Mesenchymal stem cell (in vitro differentiated cells and primary cell): ENCODE data around the gene IRAK1.
A peak's percentile ranks its signal among the peaks of the same experiment; 100 is the strongest.

ENCODE experiments used
- DNase-seq: peaks from one replicate; pipeline ENCODE4 v3.0.0-alpha.2; 2013
- H2AFZ ChIP-seq: one replicate; pipeline ENCODE4 v1.6.1; 2013; ENCODE audit warnings: low read depth, mild to moderate bottlenecking, control low read depth, inconsistent platforms, low read length, moderate library complexity
- H2AK5ac ChIP-seq: 2 replicates; pipeline ENCODE4 v1.6.1; 2013; ENCODE audit warnings: low read length, moderate library complexity, mild to moderate bottlenecking, inconsistent platforms; ENCODE audit not compliant: severe bottlenecking
- H2BK120ac ChIP-seq: one replicate; pipeline ENCODE4 v1.6.1; 2013; ENCODE audit warnings: low read depth, mild to moderate bottlenecking, inconsistent platforms, low read length, moderate library complexity
- H2BK12ac ChIP-seq, 2 experiments: one replicate each; pipeline ENCODE4 v1.6.1; 2013; ENCODE audit warnings: inconsistent platforms in 2 of 2, low read length in 2 of 2, mild to moderate bottlenecking in 2 of 2, moderate library complexity in 2 of 2, control low read depth in 1 of 2
- H2BK15ac ChIP-seq: one replicate; pipeline ENCODE4 v1.6.1; 2013; ENCODE audit warnings: mild to moderate bottlenecking, low read depth, inconsistent platforms; ENCODE audit not compliant: poor library complexity, severe bottlenecking
- H2BK5ac ChIP-seq: 2 replicates; pipeline ENCODE4 v1.6.1; 2013; ENCODE audit warnings: low read depth, mild to moderate bottlenecking, low read length, control low read depth, inconsistent platforms; ENCODE audit not compliant: poor library complexity, severe bottlenecking
- H3K14ac ChIP-seq, 2 experiments: one replicate each; pipeline ENCODE4 v1.6.1; 2013; ENCODE audit warnings: inconsistent platforms in 2 of 2, low read length in 2 of 2, control low read depth in 1 of 2, mild to moderate bottlenecking in 1 of 2, moderate library complexity in 1 of 2
- H3K18ac ChIP-seq, 2 experiments: one replicate each; pipeline ENCODE4 v1.6.1; 2013; ENCODE audit warnings: inconsistent platforms in 2 of 2, low read length in 2 of 2, control low read depth in 1 of 2, low read depth in 1 of 2, mild to moderate bottlenecking in 1 of 2
- H3K23ac ChIP-seq, 2 experiments: one replicate each; pipeline ENCODE4 v1.6.1; 2013; ENCODE audit warnings: inconsistent platforms in 2 of 2, low read length in 2 of 2, mild to moderate bottlenecking in 2 of 2, moderate library complexity in 2 of 2, control low read depth in 1 of 2
- H3K27ac ChIP-seq: 2 replicates; pipeline ENCODE4 v1.5.1; 2013; ENCODE audit warnings: mild to moderate bottlenecking, moderate library complexity, low read length, control low read depth, inconsistent platforms; ENCODE audit not compliant: poor library complexity, severe bottlenecking
- H3K27me3 ChIP-seq, 2 experiments: 2 replicates each; pipeline versions ENCODE4 v1.6.1 to v1.7.0; 2013; ENCODE audit warnings: low read length in 2 of 2, mild to moderate bottlenecking in 2 of 2, moderate library complexity in 2 of 2, control low read depth in 1 of 2, inconsistent platforms in 1 of 2; ENCODE audit not compliant: control insufficient read depth in 1 of 2, insufficient read depth in 1 of 2
- H3K36me3 ChIP-seq, 2 experiments: 2 replicates each; pipeline versions ENCODE4 v1.6.1 to v1.7.0; 2013; ENCODE audit warnings: low read length in 2 of 2, control low read depth in 1 of 2, inconsistent platforms in 1 of 2, low read depth in 1 of 2, mild to moderate bottlenecking in 1 of 2; ENCODE audit not compliant: insufficient read depth in 2 of 2, control insufficient read depth in 1 of 2
- H3K4ac ChIP-seq, 2 experiments: one replicate each; pipeline ENCODE4 v1.6.1; 2013; ENCODE audit warnings: inconsistent platforms in 2 of 2, low read length in 2 of 2, mild to moderate bottlenecking in 2 of 2, moderate library complexity in 2 of 2, control low read depth in 1 of 2, low read depth in 1 of 2
- H3K4me1 ChIP-seq: 2 replicates; pipeline ENCODE4 v1.6.1; 2013; ENCODE audit warnings: low read depth, low read length, control low read depth; ENCODE audit not compliant: control insufficient read depth, insufficient read depth
- H3K4me2 ChIP-seq: 2 replicates; pipeline ENCODE4 v1.6.1; 2013; ENCODE audit warnings: low read length, mild to moderate bottlenecking, inconsistent platforms; ENCODE audit not compliant: poor library complexity, severe bottlenecking
- H3K4me3 ChIP-seq, 2 experiments: 2 replicates each; pipeline versions ENCODE4 v1.5.1 to v1.7.0; 2013; ENCODE audit warnings: low read length in 2 of 2, mild to moderate bottlenecking in 2 of 2, control low read depth in 1 of 2, low read depth in 1 of 2; ENCODE audit not compliant: insufficient read depth in 1 of 2
- H3K79me1 ChIP-seq: replicated peaks from 2 replicates; pipeline ENCODE4 v1.6.1; 2013; ENCODE audit warnings: mild to moderate bottlenecking, control low read depth, low read length, inconsistent platforms; ENCODE audit not compliant: poor library complexity, severe bottlenecking
- H3K9ac ChIP-seq: 2 replicates; pipeline ENCODE4 v1.7.0; 2013; ENCODE audit warnings: mild to moderate bottlenecking, low read length, moderate library complexity
- H3K9me3 ChIP-seq: 2 replicates; pipeline ENCODE4 v1.7.0; 2013; ENCODE audit warnings: mild to moderate bottlenecking, low read length; ENCODE audit not compliant: control insufficient read depth
- H4K8ac ChIP-seq: one replicate; pipeline ENCODE4 v1.6.1; 2013; ENCODE audit warnings: inconsistent platforms, mild to moderate bottlenecking, low read length, moderate library complexity
- H4K91ac ChIP-seq: one replicate; pipeline ENCODE4 v1.6.1; 2013; ENCODE audit warnings: mild to moderate bottlenecking, low read length, inconsistent platforms
- WGBS: methylation state at CpG from one replicate; pipeline ENCODE4 v1.1.7; 2013; ENCODE audit warnings: mixed read lengths; 5-methylcytosine and 5-hydroxymethylcytosine counted together

Gene IRAK1

DNA sequence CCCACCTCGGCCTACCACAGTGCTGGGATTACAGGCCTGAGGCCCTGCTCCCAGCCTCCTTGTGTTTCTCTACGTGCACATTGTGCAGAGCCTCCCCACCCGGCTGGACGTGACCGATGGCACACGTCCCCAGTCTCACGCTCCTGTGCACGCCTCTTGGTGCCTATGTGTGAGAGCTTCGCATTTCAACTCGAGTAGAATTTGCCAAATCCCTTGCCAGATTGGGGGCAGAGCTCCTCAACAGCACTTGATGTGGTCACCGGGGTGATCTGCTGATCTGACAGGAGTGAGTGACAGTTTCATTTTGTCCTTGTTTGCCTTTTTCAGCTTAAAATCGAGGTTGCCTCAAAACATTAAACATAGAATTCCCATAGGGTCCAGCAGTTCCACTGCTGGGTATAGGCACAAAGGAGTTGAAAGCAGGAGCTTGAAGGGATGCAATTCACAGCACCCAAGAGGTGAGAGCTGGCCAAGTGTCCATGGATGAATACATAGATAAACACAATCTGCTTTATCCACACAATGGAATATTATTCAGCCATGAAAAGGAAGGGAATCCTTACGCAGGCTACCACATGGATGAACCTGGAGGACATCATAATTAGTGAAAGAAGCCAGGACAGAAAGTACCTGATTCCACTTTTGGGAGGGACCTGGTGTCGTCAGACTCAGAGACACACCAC is 29.6 kb downstream of the IRAK1 start:
- no peak overlapping the region for H2AFZ ChIP-seq
- H3K18ac ChIP-seq: no peak overlapping the region
- no peak overlapping the region for H2AK5ac ChIP-seq
- no peaks in the 10 kb centered on the region for H3K9me3 ChIP-seq
- H3K36me3 ChIP-seq: no peaks in the 10 kb centered on the region
- no peak overlapping the region for H2BK15ac ChIP-seq
- WGBS: 97% methylated on average over 13 of the region's 14 CpGs
- no peak overlapping the region for H3K9ac ChIP-seq
- no peak overlapping the region for H3K4me2 ChIP-seq
- no peak overlapping the region for H3K27ac ChIP-seq
- no peak overlapping the region for H4K8ac ChIP-seq
- H3K14ac ChIP-seq: no peak overlapping the region
- H3K79me1 ChIP-seq: no peaks in the 10 kb centered on the region
- no peak overlapping the region for H2BK120ac ChIP-seq
- peaks cover 4% of the 10 kb centered on the region for H3K4me1 ChIP-seq
- H3K4me3 ChIP-seq: no peak overlapping the region
- H3K27me3 ChIP-seq: peaks cover 0 to 21% of the 10 kb centered on the region in 2 experiments
- no peak overlapping the region for H2BK5ac ChIP-seq
- H4K91ac ChIP-seq: peak overlapping the region; percentile 39
- H3K23ac ChIP-seq: no peak overlapping the region
- no peak overlapping the region for H2BK12ac ChIP-seq
- no peak overlapping the region for H3K4ac ChIP-seq
- no peak for DNase-seq

DNA sequence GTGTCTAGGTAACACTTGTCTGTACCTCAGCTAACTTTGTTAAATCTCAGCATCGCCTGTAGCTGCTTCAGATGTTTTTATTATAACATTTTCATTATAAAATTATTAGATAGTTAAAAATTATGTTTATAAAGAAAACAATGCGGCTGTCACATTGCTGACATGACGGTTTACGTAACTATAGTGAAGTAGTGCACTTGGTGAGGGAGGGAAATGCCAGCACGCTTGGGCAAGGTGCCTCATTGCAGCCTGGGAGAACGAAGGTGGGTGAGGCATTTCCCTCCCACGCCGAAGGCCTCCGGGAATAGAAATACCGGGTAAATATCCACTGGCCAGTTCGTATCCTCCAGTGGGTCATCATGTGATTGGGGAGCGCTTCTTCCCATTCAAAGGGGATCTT is 31.2 kb downstream of the IRAK1 start:
- H2AFZ ChIP-seq: no peak overlapping the region
- H2BK5ac ChIP-seq: no peak overlapping the region
- H3K23ac ChIP-seq: no peak overlapping the region
- no peak overlapping the region for H2BK120ac ChIP-seq
- no peak overlapping the region for H3K4me2 ChIP-seq
- H3K9ac ChIP-seq: no peak overlapping the region
- no peak overlapping the region for H2BK15ac ChIP-seq
- H3K4me3 ChIP-seq: no peak overlapping the region
- H3K4ac ChIP-seq: no peak overlapping the region
- no peak overlapping the region for H4K91ac ChIP-seq
- no peak overlapping the region for H2BK12ac ChIP-seq
- no peaks in the 10 kb centered on the region for H3K79me1 ChIP-seq
- H3K27ac ChIP-seq: no peak overlapping the region
- peaks cover 0 to 26% of the 10 kb centered on the region in 2 experiments for H3K27me3 ChIP-seq
- no peak overlapping the region for H4K8ac ChIP-seq
- H3K9me3 ChIP-seq: no peaks in the 10 kb centered on the region
- 91% methylated on average over 11 of the region's 12 CpGs for WGBS
- H3K18ac ChIP-seq: no peak overlapping the region
- H3K14ac ChIP-seq: no peak overlapping the region
- H3K36me3 ChIP-seq: peaks cover 0 to under 1% of the 10 kb centered on the region in 2 experiments
- no peak for DNase-seq
- H2AK5ac ChIP-seq: no peak overlapping the region
- peaks cover 5% of the 10 kb centered on the region for H3K4me1 ChIP-seq

DNA sequence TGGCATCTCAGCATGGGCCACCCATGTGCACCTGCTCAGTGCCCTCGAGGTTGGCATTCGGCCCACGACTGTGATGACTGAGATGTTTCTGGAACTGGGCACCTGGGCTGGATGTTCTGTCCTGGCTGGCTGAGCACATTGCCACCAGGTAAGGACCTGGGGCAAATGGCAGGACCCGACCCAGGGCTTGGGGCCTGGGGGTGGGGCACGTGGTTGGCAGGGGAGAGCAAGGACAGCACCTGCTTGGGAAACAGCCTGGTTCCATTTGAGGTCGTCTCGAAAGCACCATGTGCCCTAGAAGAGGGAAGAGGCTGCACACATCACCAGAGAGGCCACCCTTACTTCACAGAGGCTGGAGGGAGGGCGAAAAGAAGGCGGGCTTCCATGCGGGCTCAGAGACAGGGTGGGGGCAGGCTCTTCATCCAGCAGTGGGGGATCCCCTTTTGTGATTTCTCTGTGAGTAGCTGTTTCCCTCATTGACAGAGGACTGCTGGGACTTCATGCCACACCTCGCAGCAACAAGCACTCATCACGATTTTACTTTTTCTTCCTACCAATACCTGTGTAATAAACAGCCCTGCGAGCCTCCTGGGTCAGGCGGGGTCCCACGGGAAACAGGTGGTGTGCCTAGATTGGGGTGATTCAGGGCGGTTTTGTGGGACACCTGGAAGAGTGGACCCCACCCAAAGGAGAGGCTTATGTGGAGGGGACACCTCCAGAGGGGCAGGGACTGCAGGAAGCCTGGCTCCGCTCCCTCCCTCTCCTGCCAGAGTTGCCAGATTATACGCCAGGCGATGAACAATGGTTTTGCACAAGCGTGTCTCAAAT is 35.1 kb downstream of the IRAK1 start:
- Histone ChIP-seq H3K9ac (no peak overlapping the region), H3K4me3 (no peak overlapping the region), H2BK15ac (no peak overlapping the region), H3K4me1 (peaks cover 5% of the 10 kb centered on the region), H3K18ac (peak overlapping the region in 1 of 2 experiments; percentile 24), H3K27me3 (peaks cover 0 to 17% of the 10 kb centered on the region in 2 experiments), H4K91ac (peak overlapping the region; percentile 39), H2AFZ (no peak overlapping the region), H4K8ac (no peak overlapping the region), H3K36me3 (peaks cover 0 to 17% of the 10 kb centered on the region in 2 experiments), H2BK5ac (no peak overlapping the region), H2BK12ac (no peak overlapping the region), H3K14ac (no peak overlapping the region), H3K79me1 (peaks cover 6% of the 10 kb centered on the region), H3K23ac (no peak overlapping the region), H3K9me3 (no peaks in the 10 kb centered on the region), H3K4me2 (no peak overlapping the region), H3K27ac (no peak overlapping the region), H2BK120ac (no peak overlapping the region), H3K4ac (no peak overlapping the region), H2AK5ac (no peak overlapping the region)
- 94% methylated on average over 10 of the region's 20 CpGs for WGBS
- DNase-seq: no peak

- H3K4me3 ChIP-seq: no peak overlapping the region
- no peak for DNase-seq
- no peak overlapping the region for H3K23ac ChIP-seq
- no peak overlapping the region for H4K91ac ChIP-seq
- peaks cover 6% of the 10 kb centered on the region for H3K79me1 ChIP-seq
- peaks cover 5% of the 10 kb centered on the region for H3K4me1 ChIP-seq
- H2AK5ac ChIP-seq: no peak overlapping the region
- H3K4me2 ChIP-seq: no peak overlapping the region
- H2AFZ ChIP-seq: no peak overlapping the region
- H2BK15ac ChIP-seq: no peak overlapping the region
- H3K18ac ChIP-seq: no peak overlapping the region
- no peak overlapping the region for H3K27ac ChIP-seq
- no peak overlapping the region for H2BK5ac ChIP-seq
- no peaks in the 10 kb centered on the region for H3K9me3 ChIP-seq
- no peak overlapping the region for H4K8ac ChIP-seq
- H2BK120ac ChIP-seq: no peak overlapping the region
- H3K4ac ChIP-seq: no peak overlapping the region
- H3K14ac ChIP-seq: no peak overlapping the region
- no peak overlapping the region for H2BK12ac ChIP-seq
- 95% methylated on average over 12 of the region's 12 CpGs for WGBS
- H3K27me3 ChIP-seq: peaks cover 0 to 14% of the 10 kb centered on the region in 2 experiments
- peaks cover 0 to 17% of the 10 kb centered on the region in 2 experiments for H3K36me3 ChIP-seq
- H3K9ac ChIP-seq: no peak overlapping the region
Observed at GRCh38 chrX:153983321-153983801, 36.3 kb downstream of the IRAK1 start.
